Neutrophil (primary cell): ENCODE data around the gene CMA1.

Experiments used
- H3K27ac ChIP-seq: fragments of 200-600 bp; sonication (generic); 2 replicates; pipeline ENCODE4 v1.5.1; 2016; ENCODE audit warnings: mild to moderate bottlenecking, moderate library complexity
- H3K27me3 ChIP-seq: fragments of 200-600 bp; sonication (generic); 2 replicates; pipeline ENCODE4 v1.6.0; 2016; ENCODE audit warnings: mild to moderate bottlenecking
- H3K36me3 ChIP-seq: fragments of 200-600 bp; sonication (generic); 2 replicates; pipeline ENCODE4 v1.5.1; 2017
- H3K4me1 ChIP-seq, 2 experiments: fragments of 200-600 bp in 1 of 2; sonication (generic) in 1 of 2; 1 replicate in 1 of 2; 2 replicates in 1 of 2; pipeline versions ENCODE4 v1.5.1 to v1.6.1; 2013 to 2016; ENCODE audit warnings: low read depth in 1 of 2, low read length in 1 of 2, mild to moderate bottlenecking in 1 of 2, moderate library complexity in 1 of 2; ENCODE audit not compliant: control insufficient read depth in 1 of 2, insufficient read depth in 1 of 2
- H3K4me3 ChIP-seq, 2 experiments: fragments of 200-600 bp in 1 of 2; sonication (generic) in 1 of 2; 1 replicate in 1 of 2; 2 replicates in 1 of 2; pipeline ENCODE4 v1.5.1; 2013 to 2016; ENCODE audit warnings: low read depth in 1 of 2, low read length in 1 of 2, mild to moderate bottlenecking in 1 of 2, moderate library complexity in 1 of 2
- H3K9me3 ChIP-seq: fragments of 200-600 bp; sonication (generic); 2 replicates; pipeline ENCODE4 v1.5.1; 2016
- CTCF ChIP-seq: fragments of 200-600 bp; sonication (generic); IDR thresholded peaks from 2 replicates; pipeline ENCODE4 v1.5.1; 2016; ENCODE audit warnings: antibody characterized with exemption

CMA1 gene

GRCh38 chr14:24459331-24459730 lies 48.7 kb downstream of the CMA1 start:
- no peak overlapping the region for H3K27ac ChIP-seq
- TF ChIP-seq CTCF: no peak
- no peak overlapping the region for H3K4me3 ChIP-seq
- H3K9me3 ChIP-seq: no peaks in the 10 kb centered on the region
- no peaks in the 10 kb centered on the region for H3K36me3 ChIP-seq
- H3K4me1 ChIP-seq: no peaks in the 10 kb centered on the region
- H3K27me3 ChIP-seq: no peaks in the 10 kb centered on the region

GRCh38 chr14:24458736-24459135 lies 49.3 kb downstream of the CMA1 start:
- no peak overlapping the region for H3K4me3 ChIP-seq
- no peaks in the 10 kb centered on the region for H3K36me3 ChIP-seq
- no peaks in the 10 kb centered on the region for H3K9me3 ChIP-seq
- no peaks in the 10 kb centered on the region for H3K4me1 ChIP-seq
- no peaks in the 10 kb centered on the region for H3K27me3 ChIP-seq
- TF ChIP-seq CTCF: no peak
- no peak overlapping the region for H3K27ac ChIP-seq

- Histone ChIP-seq H3K27me3 (no peaks in the 10 kb centered on the region), H3K36me3 (no peaks in the 10 kb centered on the region), H3K4me3 (no peak overlapping the region), H3K9me3 (no peaks in the 10 kb centered on the region), H3K4me1 (no peaks in the 10 kb centered on the region), H3K27ac (no peak overlapping the region)
- TF ChIP-seq CTCF: no peak
Observed at GRCh38 chr14:24456980-24457379, 51.1 kb downstream of the CMA1 start.
